AG09309 (cell line): ENCODE data around the gene HLA-DRB5.

Source experiments
- DNase-seq: peaks from one replicate; pipeline ENCODE4 v3.0.0-alpha.2; 2010; ENCODE audit warnings: low read depth
- H3K4me3 ChIP-seq: 2 replicates; pipeline ENCODE4 v1.5.1; 2011; ENCODE audit warnings: mild to moderate bottlenecking, low read depth, low read length, moderate library complexity; ENCODE audit not compliant: control insufficient read depth
- TF ChIP-seq, protein P1 (sequence below): IDR thresholded peaks from 2 replicates; pipeline ENCODE4 v1.5.1; 2011; ENCODE audit warnings: mild to moderate bottlenecking, low read depth, low read length, inconsistent platforms; ENCODE audit not compliant: insufficient read depth, control insufficient read depth; ENCODE audit errors: missing control alignments

HLA-DRB5 gene

DNA sequence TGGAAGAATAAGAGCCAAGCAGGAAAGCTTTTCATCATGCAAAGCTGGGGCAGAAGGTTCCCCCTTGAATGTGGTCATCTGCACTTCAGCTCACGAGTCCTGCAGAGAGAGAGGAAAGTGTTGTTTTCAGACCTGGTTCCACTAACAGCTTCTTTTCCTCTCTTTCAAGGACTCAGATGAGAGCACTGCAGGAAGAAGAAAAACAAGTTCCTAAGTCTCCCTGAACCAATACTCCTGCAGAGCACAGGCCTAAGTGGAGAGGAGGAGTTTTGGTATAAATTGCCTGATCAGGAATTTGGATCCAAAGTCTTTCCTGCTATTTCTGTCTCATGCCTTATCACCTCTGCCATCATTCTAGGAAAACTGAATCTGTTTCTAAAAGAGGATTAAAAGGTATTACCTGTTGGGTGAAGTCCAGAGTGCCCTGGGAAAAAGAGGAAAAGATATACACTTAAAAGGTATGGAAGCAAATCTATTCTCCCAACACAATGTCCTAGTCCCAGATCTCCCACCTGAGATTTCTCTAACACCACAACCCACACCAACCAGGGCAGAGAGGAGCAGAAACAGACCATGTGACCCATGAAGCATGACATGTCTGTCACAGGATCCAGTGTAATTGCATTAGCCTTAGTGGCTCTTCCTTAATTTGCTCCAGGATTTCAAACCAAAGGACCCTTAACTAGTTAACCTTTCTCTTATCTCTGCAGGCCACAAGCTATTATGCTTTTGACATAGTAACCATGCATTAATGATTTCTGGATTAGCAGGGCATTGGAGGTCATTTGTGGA lies 12.2 kb downstream of the HLA-DRB5 start:
- no peak for DNase-seq
- TF ChIP-seq, protein P1, sequence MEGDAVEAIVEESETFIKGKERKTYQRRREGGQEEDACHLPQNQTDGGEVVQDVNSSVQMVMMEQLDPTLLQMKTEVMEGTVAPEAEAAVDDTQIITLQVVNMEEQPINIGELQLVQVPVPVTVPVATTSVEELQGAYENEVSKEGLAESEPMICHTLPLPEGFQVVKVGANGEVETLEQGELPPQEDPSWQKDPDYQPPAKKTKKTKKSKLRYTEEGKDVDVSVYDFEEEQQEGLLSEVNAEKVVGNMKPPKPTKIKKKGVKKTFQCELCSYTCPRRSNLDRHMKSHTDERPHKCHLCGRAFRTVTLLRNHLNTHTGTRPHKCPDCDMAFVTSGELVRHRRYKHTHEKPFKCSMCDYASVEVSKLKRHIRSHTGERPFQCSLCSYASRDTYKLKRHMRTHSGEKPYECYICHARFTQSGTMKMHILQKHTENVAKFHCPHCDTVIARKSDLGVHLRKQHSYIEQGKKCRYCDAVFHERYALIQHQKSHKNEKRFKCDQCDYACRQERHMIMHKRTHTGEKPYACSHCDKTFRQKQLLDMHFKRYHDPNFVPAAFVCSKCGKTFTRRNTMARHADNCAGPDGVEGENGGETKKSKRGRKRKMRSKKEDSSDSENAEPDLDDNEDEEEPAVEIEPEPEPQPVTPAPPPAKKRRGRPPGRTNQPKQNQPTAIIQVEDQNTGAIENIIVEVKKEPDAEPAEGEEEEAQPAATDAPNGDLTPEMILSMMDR: no peak
- H3K4me3 ChIP-seq: no peak overlapping the region

DNA sequence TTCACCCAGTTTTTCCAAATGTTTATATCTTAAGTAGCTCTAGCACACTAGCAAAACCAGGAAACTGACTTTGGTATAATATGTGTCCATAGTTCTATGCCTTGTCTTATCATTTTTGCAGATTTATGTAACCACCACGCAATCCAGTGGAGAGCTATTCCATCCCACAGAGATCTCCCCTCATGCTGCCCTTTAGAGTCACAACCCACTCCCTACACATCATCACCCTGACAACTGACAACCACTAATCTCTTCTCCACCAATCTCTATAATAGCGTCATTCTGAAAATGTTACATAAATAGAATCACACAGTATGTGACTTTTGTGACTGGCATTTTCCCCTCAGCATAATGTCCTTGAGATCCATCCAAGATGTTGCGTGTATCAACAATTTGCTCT lies 29.1 kb downstream of the HLA-DRB5 start:
- no peak for DNase-seq
- no peak overlapping the region for H3K4me3 ChIP-seq
- TF ChIP-seq, protein P1: no peak

DNA sequence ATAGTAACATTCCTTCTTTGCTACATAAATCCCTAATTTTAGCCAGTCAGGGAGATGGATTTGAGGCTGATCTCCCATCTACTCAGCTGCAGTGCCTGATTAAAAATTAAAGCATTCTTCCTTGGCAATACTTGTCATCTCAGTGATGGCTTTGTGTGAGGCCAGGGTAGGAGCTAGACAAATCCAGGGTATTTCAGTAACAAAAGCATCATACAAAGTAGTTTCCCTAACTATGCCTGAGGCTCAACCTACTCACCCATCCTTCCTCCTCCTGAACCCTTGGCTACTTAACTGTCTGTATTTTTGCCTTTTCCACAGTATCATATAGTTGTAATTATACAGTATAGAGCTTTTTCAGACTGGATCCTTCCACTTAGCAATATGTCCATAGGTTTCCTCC lies 37.7 kb downstream of the HLA-DRB5 start:
- TF ChIP-seq, protein P1: no peak
- H3K4me3 ChIP-seq: no peak overlapping the region
- DNase-seq: no peak

DNA sequence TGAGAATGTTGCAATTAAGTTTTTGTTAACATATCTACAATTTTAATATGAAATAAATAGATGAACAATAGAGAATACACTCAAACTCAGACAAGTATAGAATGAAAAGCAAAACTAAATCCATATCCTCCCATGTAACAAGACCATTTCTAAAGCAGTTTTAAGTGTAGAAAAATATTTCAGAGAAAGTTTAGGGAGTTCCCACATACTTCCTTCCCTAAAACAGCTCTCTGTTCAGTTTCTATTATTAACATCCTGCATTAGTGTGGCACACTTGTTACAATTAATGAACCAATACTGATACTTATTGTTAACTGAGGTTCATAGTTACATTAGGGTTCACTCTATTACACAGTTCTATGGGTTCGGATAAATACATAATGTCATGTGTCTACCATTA lies 38.4 kb downstream of the HLA-DRB5 start:
- TF ChIP-seq, protein P1: no peak
- H3K4me3 ChIP-seq: no peak overlapping the region
- DNase-seq: no peak

DNA sequence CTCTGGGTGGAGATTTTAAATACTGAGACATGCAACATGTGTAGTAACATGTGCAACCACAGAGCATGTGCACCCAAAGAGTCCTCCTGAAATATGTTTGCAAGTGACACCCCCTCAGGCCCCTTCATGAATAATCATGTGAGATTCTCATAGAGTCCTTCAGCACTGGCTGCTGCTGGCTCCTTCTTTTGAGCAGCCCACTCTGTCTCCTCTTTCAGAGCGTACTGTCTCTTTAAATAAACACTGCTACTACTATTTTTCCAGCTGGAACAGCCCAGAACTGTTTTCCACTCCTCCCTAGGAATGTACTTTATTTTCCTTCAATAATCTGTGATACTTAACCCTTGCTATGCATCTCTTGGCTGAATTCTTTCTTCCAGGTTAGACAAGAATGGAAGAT lies 42.0 kb downstream of the HLA-DRB5 start:
- TF ChIP-seq, protein P1: no peak

DNA sequence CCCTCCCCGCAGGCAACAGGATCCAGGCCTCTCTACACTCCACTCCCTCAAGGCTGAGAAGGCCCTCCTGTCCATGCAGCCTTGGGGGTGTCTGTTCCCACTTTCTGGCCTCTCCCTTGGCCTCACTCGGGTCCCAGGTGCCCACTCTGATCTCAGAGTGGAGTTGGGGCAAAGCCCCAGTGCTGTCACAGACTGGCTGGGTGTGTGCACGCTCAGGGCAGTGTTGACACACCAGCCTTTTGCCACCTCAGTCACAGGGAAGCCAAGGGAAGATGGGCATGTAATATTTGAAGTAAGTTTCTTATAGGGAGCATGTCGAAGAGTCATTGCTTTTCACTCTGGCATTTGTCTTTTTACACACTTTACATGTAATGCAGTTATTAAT lies 45.5 kb downstream of the HLA-DRB5 start:
- H3K4me3 ChIP-seq: no peak overlapping the region
- TF ChIP-seq, protein P1: no peak
- DNase-seq: no peak

More for the DNA sequence above, 42.0 kb downstream of the HLA-DRB5 start:
- H3K4me3 ChIP-seq: no peak overlapping the region
- no peak for DNase-seq
